ENCODE data around the gene HYI.

- TF ChIP-seq, protein P1, sequence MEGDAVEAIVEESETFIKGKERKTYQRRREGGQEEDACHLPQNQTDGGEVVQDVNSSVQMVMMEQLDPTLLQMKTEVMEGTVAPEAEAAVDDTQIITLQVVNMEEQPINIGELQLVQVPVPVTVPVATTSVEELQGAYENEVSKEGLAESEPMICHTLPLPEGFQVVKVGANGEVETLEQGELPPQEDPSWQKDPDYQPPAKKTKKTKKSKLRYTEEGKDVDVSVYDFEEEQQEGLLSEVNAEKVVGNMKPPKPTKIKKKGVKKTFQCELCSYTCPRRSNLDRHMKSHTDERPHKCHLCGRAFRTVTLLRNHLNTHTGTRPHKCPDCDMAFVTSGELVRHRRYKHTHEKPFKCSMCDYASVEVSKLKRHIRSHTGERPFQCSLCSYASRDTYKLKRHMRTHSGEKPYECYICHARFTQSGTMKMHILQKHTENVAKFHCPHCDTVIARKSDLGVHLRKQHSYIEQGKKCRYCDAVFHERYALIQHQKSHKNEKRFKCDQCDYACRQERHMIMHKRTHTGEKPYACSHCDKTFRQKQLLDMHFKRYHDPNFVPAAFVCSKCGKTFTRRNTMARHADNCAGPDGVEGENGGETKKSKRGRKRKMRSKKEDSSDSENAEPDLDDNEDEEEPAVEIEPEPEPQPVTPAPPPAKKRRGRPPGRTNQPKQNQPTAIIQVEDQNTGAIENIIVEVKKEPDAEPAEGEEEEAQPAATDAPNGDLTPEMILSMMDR (conservative IDR thresholded peaks at IDR 0.05) = no peak
- TF ChIP-seq EZH2 (IDR thresholded peaks at IDR 0.05; ENCODE audit: low read depth) = no peak
Measured at GRCh38 chr1:43430831-43431230, 22.9 kb downstream of the HYI start.

All from PC-9 (cell line).